OCI-LY7 (cell line): ENCODE measurements around the gene LSAMP. TPM values are rescaled to one million over a fixed set of nuclear protein-coding genes. Genes with fewer than 3 reads are reported as not detected.

Source experiments
- BruUV-seq: library from RNA; stranded (reverse); fragments of 400-500 nt; replicated peaks from 2 replicates; lab custom pipeline; 2021; lab: Mats Ljungman, UMichigan
- CTCF ChIA-PET: fragments of 300-600 bp; sonication (Branson Sonifier 250); formaldehyde crosslinking; loops from one replicate; lab custom pipeline; 2022; ENCODE audit warnings: antibody characterized with exemption; ENCODE audit not compliant: unreplicated experiment; lab: Charles Lee
- POLR2A ChIA-PET: fragments of 300-600 bp; sonication (Branson Sonifier 250); formaldehyde crosslinking; loops from one replicate; lab custom pipeline; 2022; ENCODE audit warnings: antibody characterized with exemption; lab: Charles Lee
- DNase-seq: peaks from one replicate; pipeline ENCODE4 v3.0.0-alpha.2; 2015; ENCODE audit warnings: low spot score
- H2AFZ ChIP-seq: fragments of 200-600 bp; sonication (generic), shearing (Covaris generic); 2 replicates; pipeline ENCODE4 v1.6.1; 2014; ENCODE audit warnings: mild to moderate bottlenecking, antibody characterized with exemption, low read length, moderate library complexity
- H3K27ac ChIP-seq: fragments of 200-600 bp; sonication (generic); 2 replicates; pipeline ENCODE4 v1.5.1; 2014; ENCODE audit warnings: mixed run types, low read depth, mild to moderate bottlenecking, moderate library complexity, low read length, inconsistent platforms; ENCODE audit not compliant: poor library complexity, severe bottlenecking
- H3K36me3 ChIP-seq: fragments of 200-600 bp; sonication (generic); 2 replicates; pipeline ENCODE4 v1.6.1; 2014; ENCODE audit warnings: mild to moderate bottlenecking, antibody characterized with exemption, low read length, moderate library complexity, mixed read lengths; ENCODE audit not compliant: insufficient read depth
- H3K4me1 ChIP-seq: fragments of 200-600 bp; sonication (generic); 2 replicates; pipeline ENCODE4 v1.5.1; 2014; ENCODE audit warnings: mild to moderate bottlenecking, low read length; ENCODE audit not compliant: insufficient read depth, poor library complexity, severe bottlenecking
- H3K4me2 ChIP-seq: fragments of 200-600 bp; sonication (generic); 2 replicates; pipeline ENCODE4 v1.6.1; 2014; ENCODE audit warnings: mild to moderate bottlenecking, low read length
- H3K4me3 ChIP-seq: fragments of 200-600 bp; sonication (generic); 2 replicates; pipeline ENCODE4 v1.5.1; 2014; ENCODE audit warnings: mild to moderate bottlenecking, low read depth, low read length; ENCODE audit not compliant: poor library complexity, severe bottlenecking
- H3K79me2 ChIP-seq: fragments of 200-600 bp; sonication (generic); 2 replicates; pipeline ENCODE4 v1.6.1; 2016; ENCODE audit warnings: low read depth, mild to moderate bottlenecking, low read length, moderate library complexity, mixed read lengths; ENCODE audit not compliant: insufficient read depth
- H3K9me2 ChIP-seq: fragments of 200-600 bp; sonication (generic); 2 replicates; pipeline ENCODE4 v1.6.1; 2016; ENCODE audit warnings: mild to moderate bottlenecking, low read length, mixed read lengths; ENCODE audit not compliant: insufficient read depth
- H3K9me3 ChIP-seq: fragments of 200-600 bp; sonication (generic); 2 replicates; pipeline ENCODE4 v1.6.1; 2014; ENCODE audit warnings: mild to moderate bottlenecking, mixed run types, low read length, mixed read lengths
- H4K20me1 ChIP-seq: fragments of 200-600 bp; sonication (generic); 2 replicates; pipeline ENCODE4 v1.6.1; 2014; ENCODE audit warnings: mild to moderate bottlenecking, antibody characterized with exemption, low read length, moderate library complexity, mixed read lengths; ENCODE audit not compliant: insufficient read depth
- EZH2phosphoT487 ChIP-seq: fragments of 200-600 bp; sonication (generic); IDR thresholded peaks from 2 replicates; pipeline ENCODE4 v1.6.1; 2018; ENCODE audit warnings: low read depth, borderline replicate concordance, mild to moderate bottlenecking, mixed run types, antibody characterized with exemption, low read length, moderate library complexity, mixed read lengths
- intact Hi-C: fragments of 100-400 bp; cut with micrococcal nuclease; formaldehyde crosslinking; loops from one replicate; pipeline ENCODE4 v1.10.0; 2022; ENCODE audit not compliant: unreplicated experiment
- total RNA-seq, 2 experiments: library from RNA; depleted of rRNA in 1 of 2; stranded (reverse); fragments of >200 nt in 1 of 2; shearing (Covaris generic) in 1 of 2; gene quantifications; 2 replicates each; pipeline ENCODE4 v1.2.3, GENCODE V29; 2014 to 2022
- TF ChIP-seq, protein P1 (sequence below): fragments of 200-600 bp; sonication (generic); conservative IDR thresholded peaks from 2 replicates; pipeline ENCODE4 v1.5.1; 2014; ENCODE audit warnings: mild to moderate bottlenecking, antibody characterized with exemption, low read length, moderate library complexity, mixed read lengths

The LSAMP gene
- total RNA-seq, 2 experiments from 2014 or later, result 1.4 TPM; not detected in 1

DNA sequence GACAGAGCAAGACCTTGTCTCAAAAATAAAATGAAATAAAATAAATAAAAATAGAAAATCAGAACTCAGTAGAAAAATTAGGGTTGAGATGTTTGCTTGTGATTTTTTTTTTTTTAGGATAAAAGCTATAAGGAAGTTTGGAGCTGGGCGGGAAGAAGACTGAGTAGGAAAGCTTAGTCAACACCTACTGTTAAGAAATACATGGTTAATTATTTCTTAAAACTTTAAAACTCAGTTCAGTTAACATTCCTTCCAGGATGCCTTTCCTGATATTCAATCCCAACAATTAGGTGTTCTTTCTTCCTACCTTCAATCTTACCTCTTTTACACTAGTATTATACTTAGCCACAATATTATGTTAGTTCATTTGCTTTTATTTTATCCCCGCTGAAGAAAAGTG lies 246.2 kb downstream of the LSAMP start:
- H3K4me1 ChIP-seq, result no peaks in the 10 kb centered on the region
- H3K79me2 ChIP-seq, result no peaks in the 10 kb centered on the region
- H3K4me2 ChIP-seq, result no peak overlapping the region
- no peak overlapping the region for H3K27ac ChIP-seq
- ChIA-PET POLR2A (interaction anchor here (0.6 kb wide), 1 partner anchor 191 kb away, joined by 4 read pairs; no protein-coding TSS in a partner anchor), CTCF (no interaction called here)
- TF ChIP-seq, protein P1, sequence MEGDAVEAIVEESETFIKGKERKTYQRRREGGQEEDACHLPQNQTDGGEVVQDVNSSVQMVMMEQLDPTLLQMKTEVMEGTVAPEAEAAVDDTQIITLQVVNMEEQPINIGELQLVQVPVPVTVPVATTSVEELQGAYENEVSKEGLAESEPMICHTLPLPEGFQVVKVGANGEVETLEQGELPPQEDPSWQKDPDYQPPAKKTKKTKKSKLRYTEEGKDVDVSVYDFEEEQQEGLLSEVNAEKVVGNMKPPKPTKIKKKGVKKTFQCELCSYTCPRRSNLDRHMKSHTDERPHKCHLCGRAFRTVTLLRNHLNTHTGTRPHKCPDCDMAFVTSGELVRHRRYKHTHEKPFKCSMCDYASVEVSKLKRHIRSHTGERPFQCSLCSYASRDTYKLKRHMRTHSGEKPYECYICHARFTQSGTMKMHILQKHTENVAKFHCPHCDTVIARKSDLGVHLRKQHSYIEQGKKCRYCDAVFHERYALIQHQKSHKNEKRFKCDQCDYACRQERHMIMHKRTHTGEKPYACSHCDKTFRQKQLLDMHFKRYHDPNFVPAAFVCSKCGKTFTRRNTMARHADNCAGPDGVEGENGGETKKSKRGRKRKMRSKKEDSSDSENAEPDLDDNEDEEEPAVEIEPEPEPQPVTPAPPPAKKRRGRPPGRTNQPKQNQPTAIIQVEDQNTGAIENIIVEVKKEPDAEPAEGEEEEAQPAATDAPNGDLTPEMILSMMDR, result no peak
- TF ChIP-seq EZH2phosphoT487, result no peak
- DNase-seq, result no peak
- H3K36me3 ChIP-seq, result no peaks in the 10 kb centered on the region
- no peaks in the 10 kb centered on the region for H3K9me2 ChIP-seq
- H3K9me3 ChIP-seq, result no peaks in the 10 kb centered on the region
- H2AFZ ChIP-seq, result no peak overlapping the region
- BruUV-seq, result no TSS peak
- intact Hi-C loops, result no loop called here
- no peak overlapping the region for H3K4me3 ChIP-seq
- no peaks in the 10 kb centered on the region for H4K20me1 ChIP-seq

- no peak for DNase-seq
- H2AFZ ChIP-seq, result no peak overlapping the region
Measured at GRCh38 chr3:116198087-116198486, 247.2 kb downstream of the LSAMP start.

DNA sequence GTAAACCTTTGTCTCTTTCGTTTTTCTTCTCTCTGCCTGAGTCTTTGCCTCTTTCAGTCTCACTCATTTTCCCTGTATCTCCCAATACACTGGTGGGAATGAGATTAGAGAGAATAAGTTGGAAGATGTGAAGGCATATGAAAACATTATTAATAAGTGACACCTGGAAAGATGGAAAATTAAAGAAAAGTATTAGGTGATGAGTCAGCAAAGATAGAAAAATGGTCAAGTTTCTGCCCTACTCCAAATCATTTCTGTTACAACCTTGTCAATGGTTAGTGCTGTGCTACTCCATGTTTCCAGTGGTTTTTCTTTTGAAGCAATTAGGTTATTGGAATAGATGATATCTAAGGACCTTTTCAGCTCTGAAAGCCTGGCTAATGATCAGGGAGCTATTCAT lies 252.8 kb downstream of the LSAMP start:
- H3K4me3 ChIP-seq, result no peak overlapping the region
- no peaks in the 10 kb centered on the region for H3K79me2 ChIP-seq
- H3K4me2 ChIP-seq, result no peak overlapping the region
- no peaks in the 10 kb centered on the region for H4K20me1 ChIP-seq
- H3K4me1 ChIP-seq, result no peaks in the 10 kb centered on the region
- no peak overlapping the region for H2AFZ ChIP-seq
- TF ChIP-seq, protein P1, result no peak
- TF ChIP-seq EZH2phosphoT487, result no peak
- H3K9me2 ChIP-seq, result no peaks in the 10 kb centered on the region
- no peak for DNase-seq
- no peak overlapping the region for H3K27ac ChIP-seq
- no peaks in the 10 kb centered on the region for H3K9me3 ChIP-seq
- no peaks in the 10 kb centered on the region for H3K36me3 ChIP-seq
- ChIA-PET CTCF (no interaction called here), POLR2A (interaction anchor here (0.8 kb wide), 1 partner anchor 79 kb away, joined by 3 read pairs; no protein-coding TSS in a partner anchor)
- no TSS peak for BruUV-seq
- intact Hi-C loops, result no loop called here

More at GRCh38 chr3:116198087-116198486, 247.2 kb downstream of the LSAMP start:
- no peaks in the 10 kb centered on the region for H3K4me1 ChIP-seq
- no peaks in the 10 kb centered on the region for H3K36me3 ChIP-seq
- no peak overlapping the region for H3K27ac ChIP-seq
- H3K9me3 ChIP-seq, result no peaks in the 10 kb centered on the region
- TF ChIP-seq, protein P1, result no peak
- TF ChIP-seq EZH2phosphoT487, result no peak
- H3K4me2 ChIP-seq, result no peak overlapping the region
- no peaks in the 10 kb centered on the region for H3K79me2 ChIP-seq
- intact Hi-C loops, result no loop called here
- ChIA-PET CTCF (no interaction called here), POLR2A (no interaction called here)
- H4K20me1 ChIP-seq, result no peaks in the 10 kb centered on the region
- no peak overlapping the region for H3K4me3 ChIP-seq
- BruUV-seq, result no TSS peak
- no peaks in the 10 kb centered on the region for H3K9me2 ChIP-seq
